Activated effector memory CD4-positive, alpha-beta T cell treated with anti-CD3 and anti-CD28 coated beads, Interleukin-2, amount 50 U/mL, for 16 hours (primary cell): ENCODE results near the gene CCDC24.

Source experiments
- DNase-seq: peaks from one replicate; pipeline ENCODE4 v3.0.0-alpha.2; 2020

Gene CCDC24

DNA sequence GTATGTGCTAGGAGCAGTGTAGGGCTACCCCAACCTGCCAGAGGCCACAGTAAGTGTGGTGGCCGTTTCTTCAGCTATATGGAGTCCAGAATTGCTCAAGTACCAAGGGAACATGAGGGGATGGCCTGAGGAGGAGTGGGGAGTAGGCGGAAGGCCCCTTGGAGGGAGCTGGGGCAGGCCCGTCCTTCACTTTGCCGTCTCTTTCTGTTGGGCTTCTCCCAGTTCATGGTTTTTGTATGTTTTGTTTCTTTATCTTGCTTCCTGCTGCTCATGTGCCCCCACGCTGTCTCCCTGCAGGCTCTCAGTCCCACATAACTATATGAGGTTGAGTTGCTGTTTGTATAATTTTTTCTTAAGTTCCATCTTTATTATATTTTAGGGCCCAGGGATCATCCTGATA, 27.5 kb upstream of the CCDC24 start:
- no peak for DNase-seq

DNA sequence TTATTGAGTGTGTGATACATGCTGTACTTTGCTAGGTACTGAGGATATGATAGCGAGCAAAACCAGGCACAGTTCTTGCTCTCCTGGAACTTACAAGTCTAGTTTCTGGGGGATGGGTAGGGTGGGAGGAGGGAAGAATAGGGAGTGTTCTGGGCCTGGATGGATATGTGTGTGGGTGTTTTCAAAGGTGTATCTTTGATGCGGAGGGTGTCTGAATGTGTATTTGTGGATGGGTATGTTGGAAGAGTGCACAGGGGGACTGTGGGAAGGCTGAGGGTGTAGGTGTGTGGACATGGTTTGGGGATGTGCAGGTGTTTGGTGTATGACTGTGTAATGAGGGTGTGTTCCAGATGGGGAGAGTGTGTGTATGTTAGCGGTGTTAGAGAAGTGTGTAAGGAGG, 26.1 kb upstream of the CCDC24 start:
- DNase-seq, result no peak

DNA sequence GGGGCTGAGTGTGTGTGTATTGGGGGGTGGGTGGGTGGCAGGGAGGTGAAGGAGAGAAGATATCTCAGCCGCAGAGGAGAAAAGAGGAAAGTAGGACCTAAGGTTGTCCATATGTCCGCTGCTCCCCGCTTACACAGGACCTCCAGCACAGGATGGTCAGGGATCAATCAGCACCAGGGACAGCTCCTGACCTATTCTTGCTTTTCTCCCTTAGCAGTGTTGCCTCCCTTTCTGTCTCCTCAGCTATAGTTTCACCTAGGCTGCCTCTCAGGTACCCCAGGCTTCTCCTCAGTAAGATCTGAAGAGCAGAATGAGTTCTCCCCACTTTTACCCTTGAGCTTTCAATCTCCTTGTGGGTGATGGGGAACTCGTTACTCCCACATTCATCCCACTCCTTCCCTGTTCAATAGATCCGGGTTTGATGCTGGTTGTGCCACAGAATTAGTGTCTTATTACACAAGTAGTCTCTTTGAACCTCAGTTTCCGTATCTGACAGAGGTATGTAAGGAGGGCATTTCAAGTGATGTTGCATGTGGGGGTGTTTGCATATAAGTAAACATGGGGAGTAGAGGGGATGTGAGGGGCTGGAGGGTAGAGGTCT, 23.0 kb upstream of the CCDC24 start:
- no peak for DNase-seq

DNA sequence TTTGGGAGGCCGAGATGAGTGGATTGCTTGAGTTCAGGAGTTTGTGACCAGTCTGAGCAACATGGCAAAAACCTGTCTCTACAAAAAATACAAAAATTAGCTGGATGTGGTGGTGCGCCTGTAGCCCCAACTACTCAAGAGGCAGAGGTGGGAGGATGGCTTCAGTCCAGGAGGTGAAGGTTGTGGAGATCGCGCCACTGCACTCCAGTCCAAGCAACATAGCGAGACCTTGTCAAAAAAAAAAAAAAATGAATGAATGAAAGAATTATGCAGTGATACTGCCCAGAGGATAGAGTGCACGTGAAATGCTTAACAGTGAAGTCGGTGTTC, 22.0 kb upstream of the CCDC24 start:
- DNase-seq, result no peak

DNA sequence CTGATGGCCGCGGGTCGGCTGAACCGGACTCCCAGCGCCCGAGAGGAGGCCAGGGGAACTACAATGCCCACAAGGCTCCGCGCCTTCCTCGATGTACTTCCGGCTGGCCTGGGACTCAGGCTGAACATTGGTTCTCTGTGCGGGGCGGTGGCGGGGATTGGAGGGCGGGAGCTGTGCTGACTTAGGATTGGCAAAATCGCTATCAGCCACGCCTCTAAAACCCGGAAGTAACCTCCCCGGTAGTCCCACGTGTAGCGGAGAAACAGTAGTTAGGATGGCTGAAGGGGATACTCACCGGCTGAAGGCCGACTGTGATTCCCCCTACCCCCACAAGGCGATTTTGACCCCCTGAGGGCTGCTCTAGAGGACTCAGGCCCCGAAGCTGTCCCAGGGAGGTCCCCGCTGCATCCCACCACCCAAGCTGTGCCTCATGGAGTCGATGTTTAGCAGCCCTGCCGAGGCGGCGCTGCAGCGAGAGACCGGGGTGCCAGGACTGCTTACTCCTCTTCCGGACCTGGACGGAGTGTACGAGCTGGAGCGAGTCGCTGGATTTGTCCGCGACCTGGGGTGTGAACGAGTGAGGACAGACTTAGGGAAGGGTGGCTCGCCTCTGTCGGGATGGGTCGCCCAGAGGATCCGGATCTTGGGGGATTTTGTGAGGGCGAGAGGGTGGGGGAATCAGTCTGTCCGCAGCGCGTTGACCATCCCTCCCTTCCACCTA, 21.5 kb upstream of the CCDC24 start, which contains the start of gene DPH2:
DPH2 (plus strand) TSS at position 265 of the 721 bp plus-strand sequence; CDS start at position 431, 166 bp downstream.
- DNase-seq, result peak; percentile 98

DNA sequence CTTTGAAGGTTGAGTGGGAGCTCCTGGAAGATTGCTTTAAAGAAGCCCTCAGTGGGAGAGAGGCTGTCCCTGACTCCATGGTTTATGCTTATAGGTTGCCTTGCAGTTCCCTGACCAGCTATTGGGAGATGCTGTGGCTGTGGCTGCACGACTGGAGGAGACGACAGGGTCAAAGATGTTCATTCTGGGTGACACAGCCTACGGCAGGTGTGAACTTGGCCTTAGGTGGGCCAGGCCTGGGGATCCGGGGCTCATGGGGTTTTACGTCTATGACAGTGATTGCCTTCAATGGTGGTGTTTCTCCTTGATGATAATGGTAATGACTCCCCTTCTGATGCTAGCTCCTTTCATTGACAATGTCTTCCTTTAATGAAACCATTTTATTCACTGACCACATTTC, 20.9 kb upstream of the CCDC24 start:
- no peak for DNase-seq

DNA sequence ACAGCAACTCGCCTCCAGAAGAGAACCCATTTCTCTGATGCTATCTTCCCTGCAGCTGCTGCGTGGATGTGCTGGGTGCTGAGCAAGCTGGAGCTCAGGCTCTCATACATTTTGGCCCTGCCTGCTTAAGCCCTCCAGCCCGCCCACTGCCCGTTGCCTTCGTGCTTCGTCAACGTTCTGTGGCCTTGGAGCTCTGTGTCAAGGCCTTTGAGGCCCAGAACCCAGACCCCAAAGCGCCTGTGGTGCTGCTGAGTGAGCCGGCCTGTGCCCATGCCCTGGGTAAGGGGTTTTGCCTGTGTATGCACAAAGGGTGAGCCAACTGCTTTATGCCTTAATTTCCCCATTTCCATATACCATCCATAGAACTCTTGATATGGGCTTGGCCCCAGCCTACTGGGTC, 20.5 kb upstream of the CCDC24 start:
- DNase-seq, result no peak

DNA sequence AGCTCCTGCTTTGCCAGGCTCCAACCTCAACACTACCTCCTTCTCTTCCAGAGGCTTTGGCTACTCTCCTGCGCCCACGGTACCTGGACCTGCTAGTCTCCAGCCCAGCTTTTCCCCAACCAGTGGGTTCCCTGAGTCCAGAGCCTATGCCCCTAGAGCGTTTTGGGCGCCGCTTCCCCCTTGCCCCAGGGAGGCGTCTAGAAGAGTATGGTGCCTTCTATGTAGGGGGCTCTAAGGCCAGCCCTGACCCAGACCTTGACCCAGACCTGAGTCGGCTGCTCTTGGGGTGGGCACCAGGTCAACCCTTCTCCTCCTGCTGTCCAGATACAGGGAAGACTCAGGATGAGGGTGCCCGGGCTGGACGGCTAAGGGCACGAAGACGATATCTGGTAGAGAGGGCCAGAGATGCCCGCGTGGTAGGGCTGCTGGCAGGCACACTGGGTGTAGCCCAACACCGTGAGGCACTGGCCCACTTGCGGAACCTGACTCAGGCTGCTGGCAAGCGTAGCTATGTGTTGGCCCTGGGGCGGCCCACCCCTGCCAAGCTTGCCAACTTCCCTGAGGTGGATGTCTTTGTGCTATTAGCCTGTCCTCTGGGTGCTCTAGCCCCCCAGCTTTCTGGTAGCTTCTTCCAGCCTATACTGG, 19.9 kb upstream of the CCDC24 start:
- DNase-seq, result no peak

DNA sequence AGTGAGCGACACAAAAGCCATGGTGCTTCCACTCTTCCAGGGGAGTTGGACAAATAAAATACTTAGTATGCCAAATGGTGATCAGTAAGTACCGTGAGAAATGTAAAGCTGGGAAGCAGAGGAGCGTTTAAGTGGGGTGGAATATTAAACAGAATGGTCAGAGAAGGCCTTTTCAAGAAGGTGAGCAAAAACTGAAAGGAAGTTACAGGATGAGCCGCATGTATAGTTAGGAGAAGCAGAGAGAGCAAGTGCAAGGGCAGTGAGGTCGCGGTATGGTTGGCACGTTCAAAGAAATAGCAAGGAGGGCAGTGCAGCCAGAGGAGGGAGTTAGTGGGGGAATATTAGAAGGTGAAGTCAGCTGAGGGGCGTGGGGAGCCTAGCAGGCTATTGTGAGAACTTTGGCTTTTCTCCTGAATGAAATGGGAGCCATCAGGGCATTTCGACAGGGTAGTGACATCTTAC, 17.4 kb upstream of the CCDC24 start:
- DNase-seq, result no peak

DNA sequence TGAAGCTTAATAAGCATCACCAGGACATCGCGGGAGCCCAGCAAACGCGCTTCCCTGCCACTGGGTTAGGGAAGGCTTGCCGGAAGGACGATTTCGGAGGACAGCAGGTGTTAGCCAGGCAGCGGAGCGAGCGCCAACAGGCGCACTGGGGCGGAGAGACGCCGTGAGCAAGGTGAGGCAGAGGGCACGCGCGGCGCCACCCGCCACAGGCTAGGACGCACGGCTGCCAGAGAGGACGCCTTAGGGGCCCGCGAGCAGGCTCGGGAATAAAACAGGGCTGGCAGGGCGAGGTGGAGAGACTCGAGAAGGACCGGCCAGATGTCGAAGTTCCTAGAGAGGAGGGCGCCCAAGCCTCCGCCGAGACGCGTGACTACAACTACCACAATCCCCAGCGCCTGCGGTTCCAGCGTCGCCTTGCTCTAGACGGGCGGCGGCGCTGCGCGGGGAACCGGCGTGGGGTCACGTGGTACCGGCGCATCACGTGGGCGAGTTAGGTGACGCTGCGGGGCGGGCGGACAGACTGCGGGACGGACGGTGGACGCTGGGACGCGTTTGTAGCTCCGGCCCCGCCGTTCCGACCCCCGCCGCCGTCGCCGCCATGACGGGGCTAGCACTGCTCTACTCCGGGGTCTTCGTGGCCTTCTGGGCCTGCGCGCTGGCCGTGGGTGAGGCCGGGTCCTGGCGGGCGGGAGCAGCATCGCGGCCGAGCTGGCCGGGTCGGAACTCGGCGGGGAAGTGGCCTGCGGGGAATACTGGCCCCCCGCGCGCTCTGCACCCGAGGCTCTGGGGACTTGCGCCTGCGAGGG, 16.8 kb upstream of the CCDC24 start, which contains the start of gene ATP6V0B:
ATP6V0B (plus strand) TSS at position 518 of the 806 bp plus-strand sequence; CDS start at position 599, 81 bp downstream.
- peak; percentile 98 for DNase-seq

DNA sequence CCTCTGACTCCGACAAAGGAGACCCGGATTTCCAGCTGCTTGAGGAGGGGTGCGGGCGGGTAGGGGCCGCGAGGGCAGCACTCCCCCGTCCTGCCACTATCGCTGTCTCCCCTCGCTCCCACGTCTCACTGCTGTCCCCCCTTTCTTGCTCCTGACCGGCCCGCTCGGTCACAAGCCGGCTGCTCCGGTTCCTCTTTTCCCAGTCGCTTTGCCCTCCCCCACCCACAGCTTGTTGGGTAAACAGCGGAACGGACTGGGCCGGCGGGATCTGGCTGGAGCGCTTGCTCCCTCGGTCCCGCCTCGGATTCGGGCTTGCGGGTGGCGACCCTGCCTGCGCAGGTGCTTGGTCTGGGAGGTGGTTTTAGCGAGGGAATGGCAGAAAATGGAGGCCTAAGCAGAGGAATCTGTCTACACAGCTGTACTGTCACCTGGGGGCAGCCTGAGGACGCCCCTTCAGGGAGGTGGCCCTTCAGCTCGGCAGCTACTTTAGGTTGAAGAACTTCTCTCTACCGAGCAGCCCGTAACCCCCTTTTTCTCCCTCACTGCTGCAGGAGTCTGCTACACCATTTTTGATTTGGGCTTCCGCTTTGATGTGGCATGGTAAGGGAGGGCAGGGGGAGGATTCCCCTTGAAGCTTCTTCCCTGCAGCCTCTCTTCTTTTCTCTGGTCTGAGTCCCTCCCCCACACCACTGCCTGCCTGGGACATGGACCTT, 16.0 kb upstream of the CCDC24 start:
- DNase-seq, result peak; percentile 74

DNA sequence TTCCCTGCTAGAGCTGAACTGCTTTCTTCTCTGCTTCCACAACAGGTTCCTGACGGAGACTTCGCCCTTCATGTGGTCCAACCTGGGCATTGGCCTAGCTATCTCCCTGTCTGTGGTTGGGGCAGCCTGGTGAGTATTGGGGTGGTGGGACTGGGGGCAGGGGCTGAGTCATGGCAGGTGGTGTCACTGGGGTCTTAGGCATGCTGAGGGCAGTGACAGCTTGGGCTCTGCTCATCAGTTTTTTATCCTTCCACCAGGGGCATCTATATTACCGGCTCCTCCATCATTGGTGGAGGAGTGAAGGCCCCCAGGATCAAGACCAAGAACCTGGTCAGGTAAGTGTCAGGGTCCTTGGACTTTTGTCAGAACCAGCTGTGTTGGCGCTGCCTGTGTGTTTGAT, 15.4 kb upstream of the CCDC24 start:
- no peak for DNase-seq

DNA sequence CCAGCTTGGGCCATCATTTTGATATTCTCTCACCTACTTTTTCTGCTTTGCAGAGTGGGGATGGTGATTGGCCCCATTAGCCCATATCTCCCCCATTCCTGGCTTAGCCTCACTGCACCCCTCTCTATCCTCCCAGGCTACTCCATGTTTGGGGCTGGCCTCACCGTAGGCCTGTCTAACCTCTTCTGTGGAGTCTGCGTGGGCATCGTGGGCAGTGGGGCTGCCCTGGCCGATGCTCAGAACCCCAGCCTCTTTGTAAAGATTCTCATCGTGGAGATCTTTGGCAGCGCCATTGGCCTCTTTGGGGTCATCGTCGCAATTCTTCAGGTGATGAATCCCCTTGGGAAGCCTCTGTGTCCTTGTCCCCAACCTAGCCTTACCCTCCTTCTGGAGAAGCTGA, 14.5 kb upstream of the CCDC24 start:
- DNase-seq, result no peak

DNA sequence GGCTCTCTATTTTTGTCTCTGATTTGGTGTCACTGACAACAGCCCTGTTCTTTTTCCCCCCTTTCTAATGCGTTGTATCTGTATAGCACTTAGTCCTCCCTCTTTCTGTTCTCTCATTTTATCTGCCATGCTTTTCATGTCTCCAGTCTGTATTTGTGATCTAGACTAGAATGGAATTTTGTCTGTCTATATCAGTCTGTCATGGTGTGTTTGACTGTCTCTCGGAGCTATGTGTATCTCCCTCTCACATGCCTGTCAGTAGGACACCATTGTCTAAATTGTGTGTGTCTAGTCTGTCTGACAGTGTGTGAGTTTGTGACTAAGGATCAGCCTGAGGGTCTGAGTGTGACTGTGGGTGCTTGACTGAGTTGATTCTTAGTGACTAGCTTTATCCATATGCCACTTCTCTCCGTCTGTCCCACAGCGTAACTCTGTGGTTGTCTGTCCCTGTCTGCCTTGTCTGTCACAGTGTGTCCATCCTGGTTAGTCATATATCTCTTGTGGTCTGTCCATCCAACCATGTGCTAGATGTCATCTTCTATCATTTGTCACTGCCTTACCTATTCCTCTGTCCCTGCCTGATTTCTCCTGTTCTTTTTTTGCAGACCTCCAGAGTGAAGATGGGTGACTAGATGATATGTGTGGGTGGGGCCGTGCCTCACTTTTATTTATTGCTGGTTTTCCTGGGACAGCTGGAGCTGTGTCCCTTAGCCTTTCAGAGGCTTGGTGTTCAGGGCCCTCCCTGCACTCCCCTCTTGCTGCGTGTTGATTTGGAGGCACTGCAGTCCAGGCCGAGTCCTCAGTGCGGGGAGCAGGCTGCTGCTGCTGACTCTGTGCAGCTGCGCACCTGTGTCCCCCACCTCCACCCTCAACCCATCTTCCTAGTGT, 13.8 kb upstream of the CCDC24 start:
- no peak for DNase-seq

DNA sequence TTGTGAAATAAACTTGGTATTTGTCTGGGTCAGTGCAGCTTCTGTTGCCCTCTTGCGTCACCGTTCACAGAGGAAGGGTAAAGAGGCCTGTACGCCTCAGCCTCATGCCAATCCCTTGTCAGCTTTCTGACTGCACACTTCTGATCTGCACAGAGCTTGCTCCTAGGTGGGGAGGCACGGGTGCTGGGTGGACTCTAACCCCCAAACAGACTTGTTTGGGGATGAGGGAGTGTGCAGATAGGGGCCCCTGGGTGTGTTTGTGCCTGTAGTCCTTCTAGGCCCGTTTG, 13.2 kb upstream of the CCDC24 start:
- DNase-seq, result no peak

DNA sequence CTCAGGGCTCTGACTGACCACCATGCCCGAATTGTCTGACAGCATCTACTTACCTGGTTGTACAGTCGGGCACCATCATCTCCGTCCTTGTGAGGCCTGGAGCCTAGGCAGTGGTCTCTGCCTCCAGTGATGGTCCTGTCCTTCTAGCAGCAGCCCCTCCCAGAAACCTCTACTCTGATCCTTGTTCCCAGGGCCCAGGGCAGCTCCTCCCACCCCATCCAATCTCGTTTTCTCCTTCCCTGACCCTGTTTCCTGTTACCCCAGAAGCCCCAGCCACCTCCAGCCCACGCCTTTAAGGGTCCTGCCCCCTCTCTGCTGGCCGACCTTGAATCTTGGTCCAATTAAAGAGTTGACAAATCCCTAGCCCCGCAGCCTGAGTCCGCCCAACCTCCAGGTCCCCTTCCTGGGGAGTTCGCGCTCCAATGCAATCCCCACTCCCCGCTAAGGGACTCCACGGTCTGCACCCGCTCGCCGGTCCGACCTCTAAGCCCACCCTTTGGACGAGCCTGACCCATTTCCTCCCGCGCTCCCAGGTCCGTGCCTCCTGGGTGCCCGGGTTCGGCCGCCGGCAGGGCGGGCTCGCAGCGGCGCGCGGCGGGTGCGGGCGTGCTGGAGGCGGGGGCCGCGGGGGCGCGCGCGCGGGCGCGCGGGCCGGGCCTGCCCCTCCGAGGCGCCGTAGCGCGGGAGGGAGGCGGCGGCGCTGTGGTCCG, 12.7 kb upstream of the CCDC24 start, which contains the start of gene B4GALT2:
B4GALT2 (plus strand) TSS at position 660 of the 710 bp plus-strand sequence. CDS start 1,951 bp downstream, outside the sequence.
- peak; percentile 77 for DNase-seq

DNA sequence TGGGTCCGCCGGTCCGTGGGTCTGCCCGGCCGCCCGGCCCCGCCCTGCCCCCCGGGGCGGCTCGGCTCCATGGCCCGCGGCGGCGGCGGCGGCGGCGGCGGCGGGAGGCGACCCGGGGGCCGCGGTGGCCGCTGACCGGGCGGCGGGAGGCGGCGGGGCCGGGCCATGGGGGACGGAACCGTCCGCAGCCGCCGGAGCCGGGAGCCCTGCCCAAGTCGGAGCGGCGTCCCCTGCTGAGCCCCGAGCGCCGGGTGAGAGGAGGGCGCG, 12.2 kb upstream of the CCDC24 start:
- no peak for DNase-seq

DNA sequence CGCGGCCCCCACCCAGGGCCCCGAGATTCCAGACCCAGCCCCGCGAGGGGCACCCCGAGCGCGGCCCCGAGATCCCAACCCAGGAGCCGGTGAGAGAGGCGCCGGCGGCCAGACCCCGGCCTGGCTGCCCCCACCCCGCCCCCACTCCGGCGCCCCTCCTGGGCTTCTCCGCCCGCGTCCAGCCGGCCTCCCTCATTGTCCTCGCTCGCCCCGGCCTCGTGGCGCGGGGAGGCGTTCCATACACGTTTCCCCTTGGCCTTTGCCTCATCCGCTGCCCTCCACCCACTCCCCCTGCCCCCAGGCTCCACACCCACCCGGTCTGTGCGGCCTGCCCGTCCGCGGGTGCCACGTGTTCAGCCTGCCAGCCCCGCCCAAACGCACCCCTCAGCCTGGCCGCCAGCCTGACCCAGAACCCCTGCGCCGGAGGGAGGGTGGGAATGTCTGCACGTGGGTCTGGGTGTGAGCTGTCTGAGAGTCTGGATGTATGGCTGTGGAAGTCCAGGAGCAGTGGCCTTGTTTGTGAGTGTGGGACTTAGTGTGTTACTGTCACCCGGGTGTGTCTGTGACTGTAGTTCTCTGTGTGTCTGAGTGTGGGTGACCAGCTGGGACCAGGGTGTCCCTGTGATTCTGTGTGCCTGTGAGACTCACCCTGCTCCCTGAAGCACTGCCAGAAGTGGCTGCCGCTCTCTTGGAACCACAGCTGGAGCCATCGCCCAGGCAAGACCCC, 11.7 kb upstream of the CCDC24 start:
- peak; percentile 70 for DNase-seq

DNA sequence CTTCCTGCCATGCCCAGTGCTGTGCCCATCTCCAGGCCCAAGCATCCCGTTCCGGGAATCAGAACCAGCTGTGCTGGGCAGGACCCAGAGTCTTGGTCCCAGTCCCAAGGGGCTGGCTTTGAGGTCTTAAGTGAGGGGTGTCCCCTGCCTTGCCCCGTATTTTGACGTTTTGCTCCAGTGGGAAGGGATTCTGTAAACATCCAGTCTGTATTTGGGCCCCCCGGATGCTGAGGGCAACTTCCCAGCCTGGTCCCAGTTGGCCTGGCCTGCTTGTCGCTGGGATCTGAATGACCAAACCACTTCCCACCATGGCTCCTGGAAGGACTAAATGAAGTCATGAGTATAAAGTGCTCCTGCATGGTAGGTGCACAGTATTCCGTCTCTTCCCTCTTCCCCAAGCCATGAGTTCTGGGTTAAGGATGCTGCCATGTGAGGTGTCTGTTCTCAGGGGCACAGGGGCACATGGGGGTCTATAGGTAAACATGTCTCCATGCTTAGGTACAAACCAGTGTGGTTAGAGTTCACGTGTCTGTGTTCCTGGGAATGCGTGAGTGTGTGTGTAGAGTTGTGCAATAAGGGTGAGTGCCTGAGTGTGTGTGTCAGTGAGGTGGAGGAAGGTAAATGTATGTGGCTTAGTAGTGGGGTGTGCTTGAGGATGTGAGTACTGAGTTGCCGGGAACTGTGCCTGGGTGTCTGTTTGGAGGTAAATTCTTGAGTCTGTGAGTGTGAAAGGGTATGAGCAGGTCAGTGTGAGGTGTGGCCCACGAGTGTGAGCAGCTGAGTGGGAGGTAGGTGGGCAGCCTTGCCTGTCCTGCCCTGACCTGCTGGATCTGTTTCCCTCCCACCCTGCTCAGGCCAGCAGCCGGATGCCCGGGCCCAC, 10.9 kb upstream of the CCDC24 start:
- no peak for DNase-seq

DNA sequence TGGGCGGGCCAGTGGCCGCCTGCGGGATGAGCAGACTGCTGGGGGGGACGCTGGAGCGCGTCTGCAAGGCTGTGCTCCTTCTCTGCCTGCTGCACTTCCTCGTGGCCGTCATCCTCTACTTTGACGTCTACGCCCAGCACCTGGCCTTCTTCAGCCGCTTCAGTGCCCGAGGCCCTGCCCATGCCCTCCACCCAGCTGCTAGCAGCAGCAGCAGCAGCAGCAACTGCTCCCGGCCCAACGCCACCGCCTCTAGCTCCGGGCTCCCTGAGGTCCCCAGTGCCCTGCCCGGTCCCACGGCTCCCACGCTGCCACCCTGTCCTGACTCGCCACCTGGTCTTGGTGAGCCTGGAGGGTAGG, 10.3 kb upstream of the CCDC24 start:
- no peak for DNase-seq
